IPS-11a (cell line): ENCODE results near the gene EPB41L3.
"Not testable (repeated sequence)": the region's sequence is repeated elsewhere in the genome, so short reads cannot be mapped to it uniquely, and the experiment has no call there.

Source experiments
- H3K4me3 ChIP-seq: one replicate; pipeline ENCODE4 v1.5.1; 2013; ENCODE audit warnings: low read depth, low read length, control low read depth

Gene EPB41L3

GRCh38 chr18:5532066-5532465, 11.7 kb downstream of the EPB41L3 start:
- H3K4me3 ChIP-seq, result no peak overlapping the region

- H3K4me3 ChIP-seq, result no peak overlapping the region
Observed at GRCh38 chr18:5530629-5531178, 13.1 kb downstream of the EPB41L3 start.

GRCh38 chr18:5529471-5529870, 14.3 kb downstream of the EPB41L3 start:
- H3K4me3 ChIP-seq, result no peak overlapping the region

- no peak overlapping the region for H3K4me3 ChIP-seq
Observed at GRCh38 chr18:5527603-5528002, 16.2 kb downstream of the EPB41L3 start.

GRCh38 chr18:5524660-5525059, 19.1 kb downstream of the EPB41L3 start:
- H3K4me3 ChIP-seq, result no peak overlapping the region

GRCh38 chr18:5521000-5521399, 22.8 kb downstream of the EPB41L3 start:
- no peak overlapping the region for H3K4me3 ChIP-seq

GRCh38 chr18:5520464-5520863, 23.3 kb downstream of the EPB41L3 start:
- H3K4me3 ChIP-seq, result no peak overlapping the region

GRCh38 chr18:5519448-5520298, 24.1 kb downstream of the EPB41L3 start:
- no peak overlapping the region for H3K4me3 ChIP-seq

GRCh38 chr18:5518899-5519371, 24.9 kb downstream of the EPB41L3 start:
- no peak overlapping the region for H3K4me3 ChIP-seq

GRCh38 chr18:5518179-5518770, 25.5 kb downstream of the EPB41L3 start:
- no peak overlapping the region for H3K4me3 ChIP-seq

GRCh38 chr18:5516841-5517240, 27.0 kb downstream of the EPB41L3 start:
- no peak overlapping the region for H3K4me3 ChIP-seq

GRCh38 chr18:5515011-5515784, 28.6 kb downstream of the EPB41L3 start:
- no peak overlapping the region for H3K4me3 ChIP-seq

GRCh38 chr18:5513947-5514346, 29.9 kb downstream of the EPB41L3 start:
- H3K4me3 ChIP-seq, result no peak overlapping the region

- no peak overlapping the region for H3K4me3 ChIP-seq
Observed at GRCh38 chr18:5512176-5512575, 31.6 kb downstream of the EPB41L3 start.

GRCh38 chr18:5511541-5511940, 32.3 kb downstream of the EPB41L3 start:
- H3K4me3 ChIP-seq, result not testable (repeated sequence)

GRCh38 chr18:5510135-5510846, 33.5 kb downstream of the EPB41L3 start:
- H3K4me3 ChIP-seq, result no peak overlapping the region

- H3K4me3 ChIP-seq, result no peak overlapping the region
Observed at GRCh38 chr18:5508821-5509220, 35.0 kb downstream of the EPB41L3 start.

- H3K4me3 ChIP-seq, result no peak overlapping the region
Observed at GRCh38 chr18:5507756-5508155, 36.0 kb downstream of the EPB41L3 start.

GRCh38 chr18:5506174-5506573, 37.6 kb downstream of the EPB41L3 start:
- no peak overlapping the region for H3K4me3 ChIP-seq

- no peak overlapping the region for H3K4me3 ChIP-seq
Observed at GRCh38 chr18:5503740-5504139, 40.1 kb downstream of the EPB41L3 start.
